K562 (cell line): Measurements from ENCODE around the gene MYBPC3. TPM values are rescaled to one million over a fixed set of nuclear protein-coding genes. Genes with fewer than 3 reads are reported as not detected.
A peak's percentile ranks its signal among the peaks of the same experiment; 100 is the strongest.

Source experiments
- BCOR ChIP-seq: fragments of 450-650 bp; IDR thresholded peaks from 2 replicates; pipeline ENCODE4 v1.6.1; 2016
- BDP1 ChIP-seq: IDR thresholded peaks from 3 replicates; pipeline ENCODE4 v1.6.1; 2011; ENCODE audit not compliant: insufficient read length, insufficient read depth
- DEAF1 ChIP-seq: fragments of 450-650 bp; formaldehyde crosslinking; IDR thresholded peaks from 2 replicates; pipeline ENCODE4 v1.4.0; 2020; ENCODE audit warnings: mild to moderate bottlenecking, moderate library complexity
- DMBX1 ChIP-seq: fragments of 250-450 bp; sonication (Bioruptor Pico); IDR thresholded peaks from 2 replicates; pipeline ENCODE4 v1.8.0; 2022; ENCODE audit warnings: inconsistent platforms, mild to moderate bottlenecking, moderate library complexity, borderline replicate concordance
- FOXK2 ChIP-seq, 2 experiments: fragments of 450-650 bp; IDR thresholded peaks in 1 of 2; conservative IDR thresholded peaks in 1 of 2; 2 replicates each; pipeline ENCODE4 v1.6.1; 2016; ENCODE audit warnings: low read depth in 2 of 2, mild to moderate bottlenecking in 1 of 2
- FUS ChIP-seq: fragments of 200-400 bp; formaldehyde crosslinking; optimal IDR thresholded peaks from 2 replicates; pipeline ENCODE3; 2017; ENCODE audit warnings: low read depth, low read length
- HNRNPK ChIP-seq: fragments of 200-400 bp; formaldehyde crosslinking; IDR thresholded peaks from one replicate; pipeline ENCODE4 v1.6.1; 2018; ENCODE audit warnings: mild to moderate bottlenecking, low read depth, low read length; ENCODE audit not compliant: poor library complexity, severe bottlenecking
- HOXB6 ChIP-seq: fragments of 250-450 bp; sonication (Bioruptor Pico); IDR thresholded peaks from 2 replicates; pipeline ENCODE4 v1.5.1; 2022; ENCODE audit warnings: mild to moderate bottlenecking, borderline replicate concordance
- KDM5B ChIP-seq: fragments of 200-600 bp; sonication (generic); IDR thresholded peaks from 2 replicates; pipeline ENCODE4 v1.6.1; 2012; ENCODE audit warnings: low read depth, mild to moderate bottlenecking, moderate library complexity, low read length, control low read depth, inconsistent platforms; ENCODE audit not compliant: insufficient replicate concordance
- MECOM ChIP-seq: fragments of 250-450 bp; sonication (Bioruptor Pico); IDR thresholded peaks from 2 replicates; pipeline ENCODE4 v1.8.0; 2022; ENCODE audit warnings: inconsistent platforms
- NFYB ChIP-seq: IDR thresholded peaks from 2 replicates; pipeline ENCODE4 v1.6.1; 2011; ENCODE audit warnings: mild to moderate bottlenecking, moderate library complexity; ENCODE audit not compliant: insufficient read length; ENCODE audit errors: extremely low read depth
- POLR3A ChIP-seq: IDR thresholded peaks from 2 replicates; pipeline ENCODE4 v1.6.1; 2011; ENCODE audit warnings: borderline replicate concordance, mild to moderate bottlenecking, moderate library complexity; ENCODE audit not compliant: insufficient read length, insufficient read depth; ENCODE audit errors: extremely low read depth
- RBM17 ChIP-seq: fragments of 200-400 bp; formaldehyde crosslinking; IDR thresholded peaks from 2 replicates; pipeline ENCODE4 v1.6.1; 2017; ENCODE audit warnings: low read depth, mild to moderate bottlenecking, low read length, borderline replicate concordance
- SUPT5H ChIP-seq: fragments of 450-650 bp; IDR thresholded peaks from 2 replicates; pipeline ENCODE4 v1.6.1; 2016
- ZBTB11 ChIP-seq, 3 experiments: fragments of 200-800 bp in 1 of 3; fragments of 250-450 bp in 1 of 3; fragments of 450-650 bp in 1 of 3; sonication (Bioruptor Pico) in 1 of 3; sonication (Bioruptor generic) in 1 of 3; formaldehyde crosslinking in 1 of 3; IDR thresholded peaks; 2 replicates each; pipeline versions ENCODE4 v1.6.1 to v1.8.0; 2016 to 2022; ENCODE audit warnings: mild to moderate bottlenecking in 2 of 3, missing genetic modification characterization in 2 of 3, missing compliant biosample characterization in 1 of 3, moderate library complexity in 1 of 3
- ZBTB9 ChIP-seq: fragments of 450-650 bp; formaldehyde crosslinking; IDR thresholded peaks from 2 replicates; pipeline ENCODE4 v1.4.0; 2020; ENCODE audit warnings: mild to moderate bottlenecking, moderate library complexity
- ZNF143 ChIP-seq: sonication (generic); formaldehyde crosslinking; IDR thresholded peaks from 2 replicates; pipeline ENCODE4 v1.9.0; 2022; ENCODE audit warnings: mild to moderate bottlenecking, missing genetic modification reagents
- ZNF551 ChIP-seq: fragments of 250-450 bp; sonication (Bioruptor Pico); IDR thresholded peaks from 2 replicates; pipeline ENCODE4 v1.5.0; 2021; ENCODE audit warnings: mild to moderate bottlenecking, moderate library complexity
- ZNF561 ChIP-seq: fragments of 450-650 bp; formaldehyde crosslinking; conservative IDR thresholded peaks from 2 replicates; pipeline ENCODE4 v1.4.0; 2020; ENCODE audit warnings: mild to moderate bottlenecking, moderate library complexity
- ZNF655 ChIP-seq: fragments of 250-450 bp; sonication (Bioruptor Pico); IDR thresholded peaks from 2 replicates; pipeline ENCODE4 v1.5.0; 2021
- polyA plus RNA-seq, 8 experiments: library from polyadenylated mRNA; depleted of rRNA in 4 of 8; stranded (reverse) in 5 of 8; unstranded in 3 of 8; fragments of >200 nt; fragmentation: Nextera tagmentation in 2 of 8; fragmentation: Illumina TruSeq in 1 of 8; extraction: Ambion mirVana in 2 of 8; extraction: Trizol in 1 of 8; gene quantifications; 2 replicates each; pipeline versions ENCODE4 v1.2.1 to v1.2.3, GENCODE V29; 2011 to 2014; ENCODE audit warnings: inconsistent platforms in 1 of 8, missing spikeins in 1 of 8
- total RNA-seq, 7 experiments: library from RNA; depleted of rRNA in 6 of 7; stranded (reverse); fragments of >200 nt in 6 of 7; fragmentation: Illumina TruSeq in 2 of 7; extraction: Trizol in 2 of 7; gene quantifications; 2 replicates each; pipeline versions ENCODE4 v1.2.1 to v1.2.3, GENCODE V29; 2011 to 2021; ENCODE audit warnings: low replicate concordance in 1 of 7

MYBPC3 gene
- total and polyA plus RNA-seq, 9 of the 15 experiments (the other 6 are each of a cell fraction or from before 2014, with no cell fraction given) = 0.01 TPM; not detected in 8

GRCh38 chr11:47337229-47337924 lies 15.1 kb downstream of the MYBPC3 start (continued):
- TF ChIP-seq ZNF655 (no peak), ZNF143 (CRISPR knock-in tag) (no peak), ZNF561 (CRISPR knock-in tag) (no peak), BCOR (peak; percentile 10; the same call in 1 of the 2 replicates), DEAF1 (CRISPR knock-in tag) (no peak), ZBTB9 (CRISPR knock-in tag) (0 out of 2 replicates have a peak, but pooled peaks have one; percentile 27), KDM5B (no peak), MECOM (CRISPR knock-in tag) (no peak), NFYB (no peak), DMBX1 (CRISPR knock-in tag) (no peak), POLR3A (no peak), FOXK2 (conservative IDR thresholded peaks at IDR 0.05 in 1 of 2, IDR thresholded peaks at IDR 0.05 in 1 of 2; ENCODE audit: low read depth in 2 of 2) (no peak), HOXB6 (no peak), BDP1 (no peak), FUS (no peak), ZBTB11 (CRISPR knock-in tag; IDR thresholded peaks at IDR 0.05) (no peak), SUPT5H (no peak), HNRNPK (no peak), ZNF551 (no peak), RBM17 (no peak)
